ENCODE data around the gene CCR5. TPM values are rescaled to one million over a fixed set of nuclear protein-coding genes. Genes with fewer than 3 reads are reported as not detected.

Gene CCR5
- total and polyA plus RNA-seq, 10 donors, result 2.0 to 15.5 (median 6.8) TPM

- 85 to 97% (median 95%) methylated on average over 2 of the region's 2 CpGs for WGBS, 5 donors
- H3K4me3 ChIP-seq, result no peak overlapping the region
- DNase-seq, result no peak
- no peaks in the 10 kb centered on the region for H3K27me3 ChIP-seq (replicated peaks in 1 of 7)
- H3K27ac ChIP-seq, result no peak overlapping the region
- intact Hi-C loops (cut with DNase I; ENCODE audit: low total_unique reads), result no loop called here
- no peaks in the 10 kb centered on the region for H3K9me3 ChIP-seq
- TF ChIP-seq CTCF (IDR thresholded peaks at IDR 0.05 in 8 of 11, conservative IDR thresholded peaks at IDR 0.05 in 3 of 11) (no peak), POLR2AphosphoS5 (IDR thresholded peaks at IDR 0.05) (no peak), POLR2A (IDR thresholded peaks at IDR 0.05) (no peak)
- peaks cover 0 to 98% (median 0%) of the 10 kb centered on the region in 6 donors for H3K36me3 ChIP-seq
- H3K4me1 ChIP-seq, result peaks cover 0 to 9% (median 3%) of the 10 kb centered on the region in 6 donors
These were observed 50.2 kb downstream of the CCR5 start for GRCh38 chr3:46420931-46421330.

GRCh38 chr3:46422617-46423016 is 51.9 kb downstream of the CCR5 start:
- no peak overlapping the region for H3K27ac ChIP-seq
- no peaks in the 10 kb centered on the region for H3K27me3 ChIP-seq (replicated peaks in 1 of 7)
- peaks cover 0 to 81% (median 0%) of the 10 kb centered on the region in 6 donors for H3K36me3 ChIP-seq
- no peaks in the 10 kb centered on the region for H3K9me3 ChIP-seq
- no peak for DNase-seq
- TF ChIP-seq POLR2A (IDR thresholded peaks at IDR 0.05), result no peak
- TF ChIP-seq POLR2AphosphoS5 (IDR thresholded peaks at IDR 0.05), result no peak
- TF ChIP-seq CTCF (IDR thresholded peaks at IDR 0.05 in 8 of 11, conservative IDR thresholded peaks at IDR 0.05 in 3 of 11), result no peak
- peaks cover 0 to 9% (median 3%) of the 10 kb centered on the region in 6 donors for H3K4me1 ChIP-seq
- H3K4me3 ChIP-seq, result no peak overlapping the region
- 94 to 100% (median 97%) methylated on average over 3 to 6 of the region's 6 CpGs for WGBS, 5 donors
- intact Hi-C loops (cut with DNase I; ENCODE audit: low total_unique reads), result no loop called here

- no peak for DNase-seq
These were observed 52.8 kb downstream of the CCR5 start for GRCh38 chr3:46423588-46423987.

More at GRCh38 chr3:46423588-46423987, 52.8 kb downstream of the CCR5 start:
- H3K27ac ChIP-seq, result no peak overlapping the region
- intact Hi-C loops (cut with DNase I; ENCODE audit: low total_unique reads), result no loop called here
- no peaks in the 10 kb centered on the region for H3K27me3 ChIP-seq (replicated peaks in 1 of 7)
- TF ChIP-seq POLR2AphosphoS5 (IDR thresholded peaks at IDR 0.05) (no peak), POLR2A (IDR thresholded peaks at IDR 0.05) (no peak), CTCF (IDR thresholded peaks at IDR 0.05 in 8 of 11, conservative IDR thresholded peaks at IDR 0.05 in 3 of 11) (no peak)
- H3K4me1 ChIP-seq, result peaks cover 0 to 12% (median 3%) of the 10 kb centered on the region in 6 donors
- H3K4me3 ChIP-seq, result no peak overlapping the region
- 82 to 95% (median 92%) methylated on average over 5 of the region's 5 CpGs for WGBS, 5 donors
- peaks cover 0 to 81% (median 0%) of the 10 kb centered on the region in 6 donors for H3K36me3 ChIP-seq
- no peaks in the 10 kb centered on the region for H3K9me3 ChIP-seq

Other genes with a start within 250 kb of the CCR5 start
- gene CCR1, start 162.6 kb upstream of the CCR5 start, total RNA-seq, result 10 to 100 TPM; 52.6 to 94.5 (median 58.1) TPM
- 10 to 100 TPM in 1 of 3 donors, 1 to 10 TPM in 2; 8.8 to 11.4 (median 9.7) TPM for gene CCR1, start 162.6 kb upstream of the CCR5 start, polyA plus RNA-seq
- gene CCR3, start 128.5 kb upstream of the CCR5 start, total RNA-seq, result 1 to 10 TPM in 3 of 7 donors, under 1 TPM in 4; 0.52 to 1.7 (median 0.60) TPM
- gene CCR3, start 128.5 kb upstream of the CCR5 start, polyA plus RNA-seq, result under 1 TPM; 0.10 to 0.28 (median 0.17) TPM
- gene CCR2, start 16.8 kb upstream of the CCR5 start, total RNA-seq, result 10 to 100 TPM; 14.3 to 54.4 (median 26.7) TPM
- 1 to 10 TPM; 2.0 to 5.8 (median 5.0) TPM for gene CCR2, start 16.8 kb upstream of the CCR5 start, polyA plus RNA-seq
- 10 to 100 TPM in 6 of 7 donors, 1 to 10 TPM in 1; 9.9 to 21.7 (median 15.5) TPM for gene CCRL2, start 36.3 kb downstream of the CCR5 start, total RNA-seq
- gene CCRL2, start 36.3 kb downstream of the CCR5 start, polyA plus RNA-seq, result 10 to 100 TPM in 1 of 3 donors, 1 to 10 TPM in 2; 4.8 to 12.0 (median 5.6) TPM
- 100 to 1,000 TPM in 3 of 7 donors, 10 to 100 TPM in 4; 48.2 to 598 (median 63.2) TPM for gene LTF, start 94.0 kb downstream of the CCR5 start, total RNA-seq
- gene LTF, start 94.0 kb downstream of the CCR5 start, polyA plus RNA-seq, result 10 to 100 TPM; 15.2 to 34.7 (median 16.7) TPM
- not detected for gene RTP3, start 127.0 kb downstream of the CCR5 start, total RNA-seq
- not detected for gene RTP3, start 127.0 kb downstream of the CCR5 start, polyA plus RNA-seq
- 10 to 100 TPM in 1 of 7 donors, 1 to 10 TPM in 6; 3.4 to 10.9 (median 5.8) TPM for gene LRRC2, start 195.4 kb downstream of the CCR5 start, total RNA-seq
- 1 to 10 TPM in 1 of 3 donors, under 1 TPM in 2; 0.59 to 1.8 (median 0.83) TPM for gene LRRC2, start 195.4 kb downstream of the CCR5 start, polyA plus RNA-seq
- not detected for gene FAM240A, start 241.6 kb downstream of the CCR5 start, total RNA-seq
- gene FAM240A, start 241.6 kb downstream of the CCR5 start, polyA plus RNA-seq, result under 1 TPM in 1 of 3 donors, not detected in 2; 0.13 TPM